Measurements from ENCODE around the gene CKAP2L.

DNA sequence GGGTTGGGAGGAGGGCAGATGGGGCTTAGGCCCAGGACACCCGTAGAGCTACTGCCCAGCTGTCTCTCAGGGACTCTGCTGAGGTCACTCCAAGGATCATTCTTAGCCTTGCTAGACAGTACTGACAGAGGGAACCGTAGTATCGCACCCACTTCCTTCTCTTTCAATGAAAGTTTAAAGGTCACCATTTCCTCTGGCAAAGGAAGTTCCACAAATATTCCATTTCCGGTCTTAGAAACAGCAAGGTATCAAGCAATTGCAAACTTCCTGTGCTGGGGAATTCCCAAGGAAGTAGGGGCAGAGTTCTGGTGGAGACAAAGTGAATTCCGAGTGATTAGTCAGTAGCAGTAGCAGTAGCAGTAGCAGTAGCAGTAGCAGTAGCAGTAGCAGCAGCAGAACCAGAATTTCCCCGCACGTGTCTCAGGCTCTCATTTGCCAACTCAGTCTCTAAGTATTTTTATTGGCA lies 47.5 kb upstream of the CKAP2L start:
- TF ChIP-seq, protein P1, sequence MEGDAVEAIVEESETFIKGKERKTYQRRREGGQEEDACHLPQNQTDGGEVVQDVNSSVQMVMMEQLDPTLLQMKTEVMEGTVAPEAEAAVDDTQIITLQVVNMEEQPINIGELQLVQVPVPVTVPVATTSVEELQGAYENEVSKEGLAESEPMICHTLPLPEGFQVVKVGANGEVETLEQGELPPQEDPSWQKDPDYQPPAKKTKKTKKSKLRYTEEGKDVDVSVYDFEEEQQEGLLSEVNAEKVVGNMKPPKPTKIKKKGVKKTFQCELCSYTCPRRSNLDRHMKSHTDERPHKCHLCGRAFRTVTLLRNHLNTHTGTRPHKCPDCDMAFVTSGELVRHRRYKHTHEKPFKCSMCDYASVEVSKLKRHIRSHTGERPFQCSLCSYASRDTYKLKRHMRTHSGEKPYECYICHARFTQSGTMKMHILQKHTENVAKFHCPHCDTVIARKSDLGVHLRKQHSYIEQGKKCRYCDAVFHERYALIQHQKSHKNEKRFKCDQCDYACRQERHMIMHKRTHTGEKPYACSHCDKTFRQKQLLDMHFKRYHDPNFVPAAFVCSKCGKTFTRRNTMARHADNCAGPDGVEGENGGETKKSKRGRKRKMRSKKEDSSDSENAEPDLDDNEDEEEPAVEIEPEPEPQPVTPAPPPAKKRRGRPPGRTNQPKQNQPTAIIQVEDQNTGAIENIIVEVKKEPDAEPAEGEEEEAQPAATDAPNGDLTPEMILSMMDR (IDR thresholded peaks at IDR 0.05; ENCODE audit: low read length) = no peak
- no peak for TF ChIP-seq EZH2 (optimal IDR thresholded peaks at IDR 0.05; ENCODE audit: low read depth, low read length)

Data from MM.1S (cell line).